Lung (tissue), 12 donors: ENCODE results near the gene FYB1. TPM values are rescaled to one million over a fixed set of nuclear protein-coding genes. Genes with fewer than 3 reads are reported as not detected.

Experiments used
- ATAC-seq: fragments of 200-7000 bp; cut with Tn5 transposase; one replicate; pipeline ENCODE4 v1.9.1; 2020; ENCODE audit warnings: moderate number of reproducible peaks; ENCODE audit not compliant: insufficient read depth, low FRiP score
- DNase-seq, 3 donors: peaks; one replicate each; pipeline ENCODE4 v3.0.0-alpha.2; 2013 to 2017
- H3K27ac ChIP-seq, 2 donors: one replicate each; pipeline ENCODE4 v1.5.1; 2013; ENCODE audit warnings: mild to moderate bottlenecking in 2 of 2, moderate library complexity in 2 of 2, control low read depth in 1 of 2, inconsistent platforms in 1 of 2, low read depth in 1 of 2, low read length in 1 of 2
- H3K27me3 ChIP-seq, 3 donors: one replicate each; pipeline ENCODE4 v1.5.1; 2013; ENCODE audit warnings: low read length in 2 of 3; ENCODE audit not compliant: control insufficient read depth in 3 of 3, insufficient read depth in 3 of 3
- H3K36me3 ChIP-seq, 4 donors: one replicate each; pipeline ENCODE4 v1.5.1; 2013; ENCODE audit warnings: low read length in 4 of 4, mild to moderate bottlenecking in 1 of 4, moderate library complexity in 1 of 4; ENCODE audit not compliant: control insufficient read depth in 4 of 4, insufficient read depth in 4 of 4
- H3K4me1 ChIP-seq, 5 donors: one replicate each; pipeline ENCODE4 v1.5.1; 2013; ENCODE audit warnings: low read length in 5 of 5, mild to moderate bottlenecking in 2 of 5, moderate library complexity in 1 of 5; ENCODE audit not compliant: control insufficient read depth in 5 of 5, insufficient read depth in 5 of 5
- H3K4me3 ChIP-seq: one replicate; pipeline ENCODE4 v1.5.1; 2013; ENCODE audit warnings: mild to moderate bottlenecking, control low read depth, moderate library complexity
- H3K9ac ChIP-seq, 2 donors: one replicate each; pipeline ENCODE4 v1.5.1; 2013; ENCODE audit warnings: low read length in 2 of 2, control low read depth in 1 of 2; ENCODE audit not compliant: insufficient read depth in 1 of 2
- H3K9me3 ChIP-seq, 4 donors: one replicate each; pipeline ENCODE4 v1.5.1; 2013; ENCODE audit warnings: low read length in 3 of 4, mild to moderate bottlenecking in 1 of 4, moderate library complexity in 1 of 4; ENCODE audit not compliant: control insufficient read depth in 4 of 4, insufficient read depth in 3 of 4
- WGBS, 2 donors: extraction: QIAGEN DNeasy Blood & Tissue Kit; methylation state at CpG; one replicate each; pipeline ENCODE4 v1.1.7; 2013; 5-methylcytosine and 5-hydroxymethylcytosine counted together
- polyA plus RNA-seq, 2 donors: library from polyadenylated mRNA; stranded (reverse); fragments of 200-250 nt; gene quantifications; one replicate each; pipeline ENCODE4 v1.2.1, GENCODE V29; 2013
- total RNA-seq, 2 donors: library from RNA; depleted of rRNA in 1 of 2; stranded (reverse); fragments of >200 nt in 1 of 2; gene quantifications; one replicate each; pipeline ENCODE4 v1.2.1, GENCODE V29; 2014 to 2021
- TF ChIP-seq, protein P1 (sequence below): IDR thresholded peaks from 2 replicates; pipeline ENCODE4 v1.5.1; 2012; ENCODE audit warnings: mild to moderate bottlenecking; ENCODE audit errors: control extremely low read depth, extremely low read depth
- donor health status: control.
- donor health status: control.
- donor health status: Bipolar disorder and iron deficiency.
- donor health status: healthy.
- donor health status: DM: yes; HTN: yes; CAD: no.

Gene FYB1
- total and polyA plus RNA-seq, 4 donors = 4.5 to 51.4 (median 32.5) TPM

GRCh38 chr5:39121922-39122321 is 97.4 kb downstream of the FYB1 start:
- no peak for ATAC-seq
- TF ChIP-seq, protein P1, sequence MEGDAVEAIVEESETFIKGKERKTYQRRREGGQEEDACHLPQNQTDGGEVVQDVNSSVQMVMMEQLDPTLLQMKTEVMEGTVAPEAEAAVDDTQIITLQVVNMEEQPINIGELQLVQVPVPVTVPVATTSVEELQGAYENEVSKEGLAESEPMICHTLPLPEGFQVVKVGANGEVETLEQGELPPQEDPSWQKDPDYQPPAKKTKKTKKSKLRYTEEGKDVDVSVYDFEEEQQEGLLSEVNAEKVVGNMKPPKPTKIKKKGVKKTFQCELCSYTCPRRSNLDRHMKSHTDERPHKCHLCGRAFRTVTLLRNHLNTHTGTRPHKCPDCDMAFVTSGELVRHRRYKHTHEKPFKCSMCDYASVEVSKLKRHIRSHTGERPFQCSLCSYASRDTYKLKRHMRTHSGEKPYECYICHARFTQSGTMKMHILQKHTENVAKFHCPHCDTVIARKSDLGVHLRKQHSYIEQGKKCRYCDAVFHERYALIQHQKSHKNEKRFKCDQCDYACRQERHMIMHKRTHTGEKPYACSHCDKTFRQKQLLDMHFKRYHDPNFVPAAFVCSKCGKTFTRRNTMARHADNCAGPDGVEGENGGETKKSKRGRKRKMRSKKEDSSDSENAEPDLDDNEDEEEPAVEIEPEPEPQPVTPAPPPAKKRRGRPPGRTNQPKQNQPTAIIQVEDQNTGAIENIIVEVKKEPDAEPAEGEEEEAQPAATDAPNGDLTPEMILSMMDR = no peak
- Histone ChIP-seq H3K4me1 (no peaks in the 10 kb centered on the region), H3K4me3 (no peak overlapping the region), H3K27me3 (peaks cover 0 to 2% (median 0%) of the 10 kb centered on the region in 3 donors), H3K27ac (no peak overlapping the region), H3K36me3 (no peaks in the 10 kb centered on the region), H3K9me3 (no peaks in the 10 kb centered on the region), H3K9ac (no peak overlapping the region)
- 77 to 78% methylated on average over 2 of the region's 2 CpGs for WGBS, 2 donors
- no peak for DNase-seq

GRCh38 chr5:39121315-39121714 is 98.0 kb downstream of the FYB1 start:
- no peaks in the 10 kb centered on the region for H3K4me1 ChIP-seq
- H3K36me3 ChIP-seq = no peaks in the 10 kb centered on the region
- H3K27ac ChIP-seq = no peak overlapping the region
- TF ChIP-seq, protein P1 = no peak
- H3K27me3 ChIP-seq = peaks cover 0 to 2% (median 0%) of the 10 kb centered on the region in 3 donors
- no peaks in the 10 kb centered on the region for H3K9me3 ChIP-seq
- H3K9ac ChIP-seq = no peak overlapping the region
- ATAC-seq (no peak), DNase-seq (no peak)
- no peak overlapping the region for H3K4me3 ChIP-seq
- 63 to 91% methylated on average over 1 of the region's 1 CpG for WGBS, 2 donors

GRCh38 chr5:39120052-39120420 is 99.3 kb downstream of the FYB1 start:
- no peak for ATAC-seq
- peaks cover 0 to 2% (median 0%) of the 10 kb centered on the region in 5 donors for H3K4me1 ChIP-seq
- peaks cover 0 to 2% (median 0%) of the 10 kb centered on the region in 3 donors for H3K27me3 ChIP-seq
- WGBS, 2 donors = 95 to 100% methylated on average over 1 of the region's 1 CpG
- TF ChIP-seq, protein P1 = no peak
- DNase-seq = no peak
- H3K36me3 ChIP-seq = no peaks in the 10 kb centered on the region
- H3K4me3 ChIP-seq = no peak overlapping the region
- no peak overlapping the region for H3K27ac ChIP-seq
- no peak overlapping the region for H3K9ac ChIP-seq
- H3K9me3 ChIP-seq = no peaks in the 10 kb centered on the region

DNA sequence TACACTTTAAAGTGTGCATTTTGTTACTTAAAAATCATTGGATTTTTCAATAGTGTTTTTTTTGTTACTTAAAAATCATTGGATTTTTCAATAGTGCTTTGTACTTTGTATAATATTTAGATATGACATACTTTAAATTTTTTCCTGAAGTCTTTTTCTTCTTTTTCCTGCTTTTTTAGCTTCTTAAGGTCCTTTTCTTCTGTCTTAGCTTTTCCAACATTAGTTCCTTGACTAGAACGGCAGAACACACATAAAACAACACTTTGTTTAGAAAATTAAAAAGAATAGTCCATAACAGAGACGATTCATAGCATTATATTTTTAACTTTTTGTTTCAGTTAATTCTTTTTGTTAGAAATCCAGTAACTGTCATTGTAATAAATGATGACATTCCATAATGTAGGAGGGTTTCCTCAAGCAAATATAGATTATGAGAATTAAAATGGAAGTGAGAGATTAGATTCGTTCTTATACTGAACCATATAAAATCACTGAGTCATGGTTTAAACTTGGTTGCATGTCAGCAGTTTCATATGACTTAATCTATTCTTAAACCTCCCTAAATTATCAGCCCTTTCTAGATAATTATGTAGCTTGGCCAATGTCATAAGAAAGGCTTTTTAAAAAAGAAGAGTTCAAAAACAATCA is 99.8 kb downstream of the FYB1 start:
- Histone ChIP-seq H3K9me3 (no peaks in the 10 kb centered on the region), H3K27me3 (peaks cover 0 to 2% (median 0%) of the 10 kb centered on the region in 3 donors), H3K27ac (no peak overlapping the region), H3K9ac (no peak overlapping the region), H3K4me1 (peaks cover 0 to 2% (median 0%) of the 10 kb centered on the region in 5 donors), H3K36me3 (no peaks in the 10 kb centered on the region), H3K4me3 (no peak overlapping the region)
- DNase-seq (no peak), ATAC-seq (no peak)
- TF ChIP-seq, protein P1 = no peak
- 83 to 86% methylated on average over 3 of the region's 3 CpGs for WGBS, 2 donors
